HG02623 (cell line): ENCODE results near the gene CELSR2.

Experiments
- ATAC-seq: cut with Tn5 transposase; IDR thresholded peaks from one replicate; pipeline ENCODE4 v1.9.1; 2021; ENCODE audit warnings: moderate library complexity; ENCODE audit not compliant: unreplicated experiment

The CELSR2 gene

DNA sequence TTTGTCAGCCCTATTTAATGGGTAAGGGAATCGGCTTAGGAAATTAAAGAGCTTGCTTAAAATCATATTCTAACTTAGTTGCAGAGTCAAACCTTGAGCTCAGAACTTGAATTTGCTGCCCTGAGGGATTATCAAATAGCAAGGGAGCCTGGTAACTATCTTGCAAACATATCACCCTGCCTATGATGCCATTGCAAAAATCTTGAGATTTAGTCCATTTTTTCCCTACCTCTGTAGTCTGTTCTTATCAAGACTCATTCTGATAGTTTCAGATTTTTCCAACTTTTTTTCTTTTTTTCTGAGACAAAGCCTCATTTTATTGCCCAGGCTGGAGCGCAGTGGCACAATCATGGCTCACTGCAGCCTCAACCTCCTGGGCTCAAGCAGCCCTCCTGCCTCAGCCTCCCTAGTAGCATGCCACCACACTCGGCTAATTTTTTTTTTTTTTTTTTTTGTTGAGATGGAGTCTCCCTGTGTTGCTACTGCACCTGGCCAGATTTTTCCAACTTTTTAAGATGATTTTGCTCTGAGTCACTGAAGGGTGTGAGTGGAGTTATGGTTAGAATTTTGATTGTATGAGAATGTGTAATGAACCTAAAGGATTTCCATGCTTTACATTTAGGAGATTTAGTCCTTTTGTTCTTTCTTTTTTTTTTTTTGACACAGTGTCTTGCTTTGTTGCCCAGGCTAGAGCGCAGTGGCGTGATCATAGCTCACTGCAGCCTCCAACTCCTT lies 23.5 kb upstream of the CELSR2 start:
- ATAC-seq = no peak

DNA sequence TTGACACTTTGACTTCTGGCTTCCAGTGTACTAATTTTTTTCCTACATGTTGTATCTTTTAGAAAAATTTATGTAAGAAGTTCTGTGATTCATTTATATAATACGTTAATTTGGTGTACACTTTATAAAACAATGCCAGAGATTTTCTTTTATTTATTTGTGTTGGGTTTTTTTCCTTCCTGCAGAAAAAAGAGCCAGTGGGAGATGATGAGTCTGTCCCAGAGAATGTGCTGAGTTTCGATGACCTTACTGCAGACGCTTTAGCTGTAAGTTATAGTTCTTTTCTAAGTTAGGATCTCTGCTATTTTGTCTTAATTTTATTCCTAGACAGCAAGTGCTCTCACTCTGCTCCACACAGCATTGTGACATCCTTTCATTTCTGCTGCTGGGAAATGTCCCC lies 21.2 kb upstream of the CELSR2 start:
- no peak for ATAC-seq

DNA sequence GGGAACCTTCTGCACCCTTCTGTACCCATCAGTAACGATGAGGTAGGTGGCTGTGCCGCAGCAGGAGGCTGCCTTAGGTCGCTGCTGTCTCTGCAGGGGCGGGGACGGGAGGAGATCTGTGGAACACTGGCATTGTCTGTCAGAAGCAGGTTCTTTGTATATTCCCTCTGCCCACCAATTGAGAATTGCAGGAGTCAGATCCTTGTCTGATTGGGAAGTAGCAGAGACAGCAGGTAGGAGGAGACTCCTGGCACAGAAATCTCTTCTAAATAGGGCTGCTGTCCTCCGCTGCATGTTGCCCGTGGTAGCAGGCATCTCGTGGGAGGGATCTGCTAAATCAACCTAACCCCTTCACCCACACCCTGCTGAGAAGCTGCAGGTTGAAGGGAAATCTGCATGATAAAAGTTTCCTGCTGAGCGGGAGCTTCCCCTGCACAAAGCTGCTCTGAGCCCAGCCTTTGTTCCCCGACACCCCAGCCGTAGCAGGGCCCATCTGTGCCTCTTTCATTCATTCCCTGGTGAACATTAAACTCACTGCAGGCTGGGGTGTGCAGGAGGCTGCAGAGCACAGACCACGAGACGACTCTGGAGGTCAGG lies 19.7 kb upstream of the CELSR2 start:
- ATAC-seq = no peak

DNA sequence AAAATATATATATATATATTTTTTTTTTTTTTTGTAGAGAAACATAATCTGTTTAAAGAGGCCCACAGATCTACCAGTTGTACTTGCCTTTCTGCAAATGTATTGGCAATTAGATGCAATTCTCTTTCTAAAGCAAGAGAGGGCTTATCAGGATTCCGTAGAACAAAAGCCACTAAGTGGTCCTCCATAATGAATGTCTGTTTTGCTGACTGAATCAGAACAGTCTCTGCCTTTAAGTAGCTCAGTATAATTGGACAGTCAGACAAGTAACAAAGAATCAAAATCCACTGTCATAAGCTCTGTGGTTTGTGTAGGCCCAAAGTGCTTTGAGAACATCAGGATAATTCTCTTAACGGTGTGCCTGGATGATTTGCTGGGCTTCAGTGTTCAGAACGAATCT lies 18.3 kb upstream of the CELSR2 start:
- no peak for ATAC-seq

DNA sequence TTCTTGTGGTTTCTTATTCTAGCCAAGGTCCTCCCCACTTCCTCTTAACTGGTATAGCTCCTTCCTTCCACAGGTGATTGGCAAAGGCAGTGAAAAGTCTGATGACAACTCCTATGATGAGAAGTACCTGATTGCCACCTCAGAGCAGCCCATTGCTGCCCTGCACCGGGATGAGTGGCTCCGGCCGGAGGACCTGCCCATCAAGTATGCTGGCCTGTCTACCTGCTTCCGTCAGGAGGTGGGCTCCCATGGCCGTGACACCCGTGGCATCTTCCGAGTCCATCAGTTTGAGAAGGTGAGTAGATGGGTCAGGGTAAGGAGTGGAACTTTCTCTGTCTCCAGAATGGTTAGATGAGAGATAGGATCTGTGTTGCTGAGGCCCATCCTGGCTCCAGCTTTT lies 14.2 kb upstream of the CELSR2 start:
- ATAC-seq = no peak

DNA sequence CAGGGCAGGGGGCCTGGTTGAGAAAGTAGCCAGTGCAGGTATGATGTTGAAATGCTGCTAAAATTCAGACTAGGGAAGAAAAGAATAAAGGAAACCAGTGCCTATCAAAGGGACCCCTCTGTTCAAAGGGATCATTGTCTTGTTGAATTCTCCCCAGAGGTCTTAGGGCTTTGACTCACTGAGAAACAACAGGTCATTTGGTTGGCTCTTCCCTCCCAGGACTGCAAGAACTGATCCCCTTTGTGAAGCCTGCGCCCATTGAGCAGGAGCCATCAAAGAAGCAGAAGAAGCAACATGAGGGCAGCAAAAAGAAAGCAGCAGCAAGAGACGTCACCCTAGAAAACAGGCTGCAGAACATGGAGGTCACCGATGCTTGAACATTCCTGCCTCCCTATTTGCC lies 11.8 kb upstream of the CELSR2 start:
- no peak for ATAC-seq

DNA sequence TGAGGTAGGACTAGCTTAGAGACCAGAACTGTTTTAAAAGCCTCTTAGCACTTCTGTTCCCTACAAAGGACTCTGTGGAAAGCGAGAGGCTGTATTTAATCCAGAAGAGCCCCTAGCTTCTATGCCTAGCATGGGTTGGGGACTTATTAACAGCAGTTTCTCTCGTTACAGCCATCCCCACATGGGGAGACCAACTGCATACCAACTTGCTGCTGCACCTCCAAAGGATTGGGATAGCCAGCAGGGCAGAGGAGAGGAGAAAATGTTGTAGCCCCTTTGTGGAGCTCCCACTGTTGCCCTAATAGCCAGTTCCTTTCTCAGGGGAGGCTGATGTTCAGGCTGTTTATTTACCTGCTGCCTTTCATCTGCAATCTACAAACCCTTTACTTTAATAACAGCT lies 11.0 kb upstream of the CELSR2 start:
- no peak for ATAC-seq

DNA sequence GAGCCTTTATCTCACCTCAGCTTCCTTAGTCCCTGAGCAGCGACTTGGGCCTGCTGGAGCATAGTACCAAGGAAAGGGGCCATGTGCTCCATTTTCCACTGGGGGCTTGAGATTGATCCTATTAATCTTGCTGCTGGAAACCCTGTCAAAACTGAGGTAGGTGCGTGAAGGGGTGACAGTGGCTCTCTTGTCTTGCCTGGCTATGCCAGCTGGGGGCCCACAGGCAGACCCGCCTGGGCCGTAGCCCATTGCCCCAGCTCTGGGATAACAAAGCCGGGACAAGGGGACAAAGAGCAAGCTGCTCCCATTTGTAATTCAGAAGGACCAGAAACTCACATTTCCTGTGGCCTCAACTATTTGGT lies 10.3 kb upstream of the CELSR2 start:
- no peak for ATAC-seq

DNA sequence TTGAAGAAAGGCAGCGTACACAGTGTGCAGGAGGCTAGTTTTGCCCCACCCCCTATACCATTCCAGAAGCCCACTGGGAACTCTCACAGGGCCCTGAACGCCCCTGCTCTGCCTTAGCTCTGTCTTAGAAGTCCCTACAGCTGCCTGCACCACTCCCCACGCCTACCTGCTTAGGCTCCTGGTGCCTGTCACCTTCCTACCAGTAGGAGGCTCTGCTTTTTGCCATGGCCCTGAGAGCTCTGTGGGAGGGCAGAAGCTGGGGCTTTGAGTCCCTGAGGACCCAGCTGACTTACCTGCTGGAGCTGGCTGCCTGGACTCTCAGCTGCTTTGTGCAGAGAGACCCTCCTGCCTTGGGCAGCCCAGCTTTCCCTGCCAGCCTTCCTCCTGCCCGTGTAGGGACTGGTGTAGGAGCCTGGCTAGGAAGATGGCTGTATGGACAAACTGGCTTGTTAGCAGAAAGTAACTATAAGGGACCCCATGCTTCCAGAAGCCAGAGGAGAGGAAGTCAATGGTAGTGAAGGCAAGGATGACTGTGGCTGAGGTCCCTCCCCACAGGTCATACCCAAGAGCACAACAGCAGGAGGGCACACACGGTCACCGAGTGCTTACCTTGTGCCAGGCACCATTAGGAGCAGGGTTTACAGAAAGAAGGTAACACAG lies 9.8 kb upstream of the CELSR2 start:
- peak; percentile 49 for ATAC-seq

DNA sequence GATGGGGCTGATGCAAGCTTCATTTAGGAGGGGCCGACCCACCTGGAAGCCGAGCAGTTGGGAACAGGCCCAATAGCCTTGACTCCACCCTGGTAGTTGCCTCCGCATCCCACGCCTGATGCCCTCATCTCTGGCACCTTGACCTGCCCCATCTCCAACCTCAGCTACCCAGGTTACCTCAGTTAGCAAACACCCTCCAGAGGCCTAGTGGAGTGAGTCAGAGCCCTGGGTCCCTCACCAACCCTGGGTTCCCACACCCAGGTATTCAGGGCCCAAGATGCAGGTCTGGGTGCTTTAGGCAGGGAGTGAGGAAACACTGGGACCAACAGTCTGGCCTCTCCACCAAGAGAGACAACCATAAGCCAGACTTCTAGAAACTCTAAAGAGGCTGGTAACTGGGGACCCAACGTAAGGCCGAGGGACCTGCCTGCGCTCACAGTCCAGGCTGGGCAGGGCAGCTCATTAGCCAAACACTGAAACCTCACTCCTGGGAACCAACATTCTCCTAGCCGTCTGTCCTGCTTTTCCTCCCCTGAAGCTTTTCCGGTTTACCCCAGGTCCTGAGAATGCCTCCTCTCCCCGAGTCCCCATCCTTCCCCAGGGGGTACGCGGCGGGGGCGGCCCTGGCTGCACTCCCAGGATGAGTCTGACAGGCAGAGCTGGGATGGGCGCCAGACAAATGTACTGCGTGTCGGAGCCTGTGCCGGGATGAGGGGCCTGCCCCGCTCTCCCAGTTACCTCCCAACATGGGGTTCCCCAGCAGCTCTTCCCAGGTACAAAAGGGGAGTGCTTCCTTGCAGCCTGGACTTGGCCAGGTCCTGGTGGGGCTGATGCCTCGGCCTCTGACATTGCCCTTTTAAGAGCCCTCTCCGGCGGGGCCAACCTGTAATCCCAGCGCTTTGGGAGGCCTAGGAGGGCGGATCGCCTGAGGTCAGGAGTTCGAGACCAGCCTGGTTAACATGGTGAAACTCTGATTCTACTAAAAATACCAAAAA lies 8.9 kb upstream of the CELSR2 start:
- ATAC-seq = no peak

DNA sequence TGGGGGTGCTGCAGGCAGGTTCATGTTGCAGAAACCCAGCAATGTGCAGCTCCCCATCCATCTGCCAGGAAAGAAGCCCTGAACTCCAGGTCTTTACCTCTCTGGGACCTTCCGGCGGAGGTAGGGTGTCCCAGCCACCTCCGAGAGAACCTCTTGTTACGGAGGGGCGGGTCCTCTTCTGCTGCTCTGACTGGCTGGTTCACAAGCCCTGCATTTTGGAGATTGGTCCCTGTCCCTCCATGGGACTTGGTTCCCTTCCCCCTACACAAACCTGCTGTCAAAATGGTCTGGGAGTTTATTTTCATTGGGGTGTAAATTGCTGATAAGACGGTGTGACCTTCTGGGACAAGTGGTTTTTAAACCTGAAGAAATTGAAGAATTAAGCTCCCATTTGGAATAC lies 8.0 kb upstream of the CELSR2 start:
- ATAC-seq = no peak

DNA sequence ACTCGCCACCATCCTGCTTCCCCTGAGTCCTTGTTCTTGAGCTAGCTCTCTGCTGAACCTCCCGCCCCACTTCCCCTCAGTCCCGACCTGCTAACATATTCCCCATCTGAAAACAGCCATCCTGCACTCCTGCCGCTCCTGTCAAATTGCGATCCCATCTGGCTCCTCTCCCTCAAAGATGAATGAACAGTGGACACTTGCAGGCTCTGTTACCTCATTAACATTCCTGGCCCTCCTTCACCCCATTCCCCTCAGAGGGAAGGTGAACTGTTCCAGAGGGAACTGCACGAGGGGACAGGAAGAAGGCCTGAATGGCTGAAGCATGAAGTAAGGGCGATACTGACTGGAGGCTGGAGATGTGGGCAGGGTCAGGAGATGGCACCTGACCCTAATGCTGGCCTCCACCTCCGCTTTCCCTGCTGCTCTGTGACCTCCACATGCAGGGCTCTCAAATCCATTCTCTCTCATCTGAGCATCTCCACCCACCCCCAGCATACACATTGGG lies 7.4 kb upstream of the CELSR2 start:
- ATAC-seq = no peak

DNA sequence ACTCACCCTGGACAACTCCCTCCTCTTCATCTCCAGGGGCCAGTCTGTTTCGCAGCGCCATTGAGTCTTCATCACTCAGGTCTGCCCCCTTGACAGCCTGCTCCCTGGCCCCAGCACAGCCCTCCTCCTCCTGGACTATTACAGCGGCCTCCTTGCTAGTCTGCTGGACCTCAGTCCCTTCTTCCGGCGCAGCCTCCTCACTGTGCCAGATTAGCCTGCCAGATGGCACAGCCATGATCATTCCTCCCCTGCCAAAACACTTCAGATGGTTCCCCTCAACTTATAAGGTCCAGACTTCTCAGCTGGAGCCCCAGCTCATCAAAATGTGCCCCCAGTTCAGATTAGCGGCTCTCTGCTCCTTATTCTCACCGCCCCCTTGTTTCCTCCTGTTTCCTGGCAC lies 7.0 kb upstream of the CELSR2 start:
- no peak for ATAC-seq

DNA sequence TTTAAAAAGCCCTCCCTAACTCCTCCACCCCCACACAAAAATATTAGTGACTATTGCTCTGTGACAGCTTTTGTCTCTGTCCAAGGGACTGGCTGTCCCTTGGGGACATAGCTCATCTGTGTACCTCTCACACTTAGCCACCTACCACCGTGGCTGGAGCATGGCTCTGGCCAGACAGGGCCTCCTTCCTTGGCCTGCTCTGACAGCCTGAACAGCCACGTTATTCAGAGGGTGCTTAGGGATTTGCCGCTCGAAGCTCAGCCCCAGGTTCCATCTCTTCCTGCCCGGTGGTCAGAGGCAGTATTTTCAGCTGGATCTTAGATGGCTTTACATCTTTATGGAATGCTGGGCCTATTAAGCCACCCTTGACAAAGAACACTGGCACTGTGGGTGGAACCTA lies 6.1 kb upstream of the CELSR2 start:
- ATAC-seq = no peak

DNA sequence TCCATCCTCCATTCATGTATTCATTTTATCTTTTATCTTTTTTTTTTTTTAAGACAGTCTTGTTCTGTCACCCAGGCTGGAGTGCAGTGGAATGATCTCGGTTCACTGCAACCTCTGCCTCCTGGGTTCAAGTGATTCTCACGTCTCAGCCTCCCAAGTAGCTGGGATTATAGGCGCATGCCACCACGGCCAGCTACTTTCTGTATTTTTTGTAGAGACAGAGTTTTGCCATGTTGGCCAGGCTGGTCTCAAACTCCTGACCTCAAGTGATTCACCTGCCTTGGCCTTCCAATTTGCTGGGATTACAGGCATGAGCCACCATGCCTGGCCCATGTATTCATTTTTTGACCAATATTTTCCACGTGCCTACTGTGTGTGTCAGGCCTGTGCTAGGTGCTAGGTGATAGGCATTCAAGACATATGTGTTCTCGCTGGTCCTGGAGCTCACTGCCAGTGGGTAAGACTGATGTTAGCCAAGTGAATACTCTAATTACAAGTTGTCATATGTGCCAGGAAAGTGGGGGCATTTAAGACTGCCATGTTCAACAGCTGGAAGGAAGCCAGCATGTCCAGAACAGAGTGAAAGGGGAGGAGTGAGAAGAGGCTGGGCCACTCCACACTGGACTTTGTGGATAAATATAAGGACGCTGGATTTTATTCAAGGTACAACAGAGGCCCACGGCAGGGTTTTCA lies 5.3 kb upstream of the CELSR2 start:
- ATAC-seq = no peak

DNA sequence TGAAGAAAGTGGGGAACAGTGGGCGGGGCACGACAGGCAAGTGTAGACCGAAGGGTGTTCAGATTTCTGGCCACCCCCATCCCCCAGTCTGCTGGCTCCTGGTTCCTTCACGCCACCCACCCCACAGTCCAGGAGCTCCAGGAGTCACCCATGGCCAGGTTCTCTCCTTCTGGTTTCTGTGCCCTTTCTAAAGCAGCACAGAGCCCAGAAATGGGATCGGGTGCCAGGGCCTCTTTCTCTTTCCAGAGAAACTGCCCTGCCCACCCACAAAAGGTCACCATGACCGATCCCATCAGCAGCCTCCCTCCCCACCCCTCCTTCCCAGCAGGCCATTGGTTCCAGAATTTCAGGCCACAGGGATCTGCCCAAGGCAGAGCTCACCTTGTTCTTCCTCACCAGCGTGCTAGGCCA lies 3.2 kb upstream of the CELSR2 start:
- ATAC-seq = no peak

DNA sequence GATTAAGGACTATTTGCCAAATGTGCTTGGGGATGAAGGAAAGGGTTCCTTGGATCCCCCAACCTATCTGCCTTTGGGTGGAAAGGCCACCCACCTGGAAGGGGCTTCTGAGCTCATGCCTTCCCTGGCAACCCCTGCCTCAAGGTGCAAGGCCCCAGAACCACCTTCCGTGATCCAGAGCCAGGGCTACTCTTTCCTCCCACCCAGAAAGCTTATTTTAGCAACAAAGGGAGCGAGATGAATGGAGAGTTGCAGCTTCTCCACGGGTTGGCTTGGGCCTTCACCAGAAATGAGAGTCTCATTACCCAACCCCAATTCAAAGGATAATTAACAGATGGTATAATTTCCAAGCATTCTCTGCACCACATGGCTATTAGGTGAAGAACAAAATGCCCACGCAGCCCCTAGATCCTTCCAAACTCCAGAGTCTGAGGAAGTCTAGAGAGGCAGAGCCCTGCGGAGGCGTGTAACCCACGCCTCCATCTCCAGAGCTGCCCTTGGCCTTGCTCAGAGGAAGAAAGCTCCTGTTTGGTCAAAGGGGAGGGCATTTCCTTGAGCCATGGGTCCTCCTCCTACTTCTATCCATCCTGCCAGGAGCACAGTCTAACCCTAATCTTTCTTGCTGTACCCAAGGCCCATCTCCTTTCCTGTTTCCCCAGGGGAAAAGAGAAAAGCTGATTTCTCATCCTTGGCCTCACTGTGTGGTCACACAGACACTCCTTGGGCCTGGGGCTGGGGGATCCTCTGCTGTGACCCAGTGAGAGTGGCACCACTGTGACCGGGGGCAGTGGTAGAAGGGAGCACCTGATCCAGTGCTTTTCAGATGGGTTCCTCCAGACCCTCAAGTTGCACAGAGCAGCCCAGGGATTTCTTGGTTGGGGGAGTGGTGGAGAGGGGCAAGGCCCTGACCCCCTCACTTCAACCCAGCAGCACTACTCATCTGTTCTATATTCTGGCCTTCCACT lies 1.7 kb upstream of the CELSR2 start:
- no peak for ATAC-seq

DNA sequence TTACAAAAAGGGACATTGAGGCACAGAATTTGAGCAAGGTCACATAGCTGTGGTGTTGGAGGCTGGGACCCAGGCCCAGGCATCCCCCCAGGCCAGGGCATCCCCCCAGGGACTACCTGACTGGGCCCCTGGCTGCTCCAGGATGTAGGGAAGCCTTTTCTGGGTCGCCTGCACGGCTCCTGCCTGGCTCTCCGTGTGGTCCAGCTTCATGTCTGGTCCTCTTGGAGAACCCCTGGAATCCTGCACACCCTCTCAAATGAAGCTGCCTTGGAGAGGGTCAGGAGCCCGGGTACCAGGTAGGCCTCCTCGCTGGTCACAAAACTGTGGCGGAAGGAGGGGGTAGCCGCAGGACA lies 919 bp upstream of the CELSR2 start:
- ATAC-seq = no peak

DNA sequence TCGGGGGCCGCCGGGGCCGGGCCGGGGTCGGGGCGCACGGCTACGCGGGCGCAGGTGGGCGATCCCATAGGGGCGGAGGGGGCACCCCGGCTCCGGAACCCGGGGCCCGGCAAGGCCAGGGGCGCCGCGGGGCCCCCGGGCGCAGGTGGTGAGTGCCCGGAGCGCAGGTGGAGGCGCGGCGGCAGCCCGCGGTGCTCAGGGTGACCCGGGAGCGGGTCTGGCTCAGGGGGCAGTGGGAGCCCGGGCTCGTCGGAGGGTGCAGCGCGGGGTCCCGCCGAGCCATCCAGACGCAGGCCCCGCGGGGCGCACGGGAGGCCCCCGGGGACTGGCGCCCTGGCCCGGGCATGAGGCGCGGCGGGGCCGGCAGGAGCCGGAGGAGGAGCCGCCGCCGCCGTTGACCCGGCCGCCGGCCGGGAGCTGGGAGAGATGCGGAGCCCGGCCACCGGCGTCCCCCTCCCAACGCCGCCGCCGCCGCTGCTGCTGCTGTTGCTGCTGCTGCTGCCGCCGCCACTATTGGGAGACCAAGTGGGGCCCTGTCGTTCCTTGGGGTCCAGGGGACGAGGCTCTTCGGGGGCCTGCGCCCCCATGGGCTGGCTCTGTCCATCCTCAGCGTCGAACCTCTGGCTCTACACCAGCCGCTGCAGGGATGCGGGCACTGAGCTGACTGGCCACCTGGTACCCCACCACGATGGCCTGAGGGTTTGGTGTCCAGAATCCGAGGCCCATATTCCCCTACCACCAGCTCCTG lies 489 bp downstream of the CELSR2 start:
- ATAC-seq = peak; percentile 30
